ENCODE results near the gene PRG2. TPM values are rescaled to one million over a fixed set of nuclear protein-coding genes. Genes with fewer than 3 reads are reported as not detected.

Gene PRG2
- total and polyA plus RNA-seq, 9 of the 15 experiments (the other 6 are each of a cell fraction or from before 2014, with no cell fraction given), result 1.8 to 78.0 (median 26.6) TPM

GRCh38 chr11:57387289-57388030, 3.0 kb downstream of the PRG2 start:
- no peak overlapping the region for H3K27ac ChIP-seq (ENCODE audit: extremely low read depth, low read depth, low read length)
- BruUV-seq (replicated peaks), result no TSS peak
- no peaks in the 10 kb centered on the region for H4K20me1 ChIP-seq (replicated peaks; ENCODE audit: control insufficient read depth, insufficient read depth, low read length)
- H3K4me2 ChIP-seq (ENCODE audit: insufficient read depth, low read length), result peak overlapping the region; percentile 29; the same call in 1 of the 2 replicates
- H3K4me3 ChIP-seq, result no peak overlapping the region
- peak overlapping the region in 1 of 2 experiments; percentile 38; a peak in 1 of 4 replicates for H3K9ac ChIP-seq (ENCODE audit: insufficient read depth in 1 of 2, low read depth in 2 of 2, low read length in 2 of 2)
- intact Hi-C loops (cut with micrococcal nuclease) (loop anchor here (2.0 kb wide), 1 partner anchor 37 kb away; no protein-coding TSS in a partner anchor), in situ Hi-C loops (cut with MboI) (no loop called here)
- DNase-seq (ENCODE audit: extremely low read depth in 1 of 4, low spot score in 3 of 4) (peak in 3 of 4 experiments; percentile 34 to 40 (median 39)), ATAC-seq (peak; percentile 64), FAIRE-seq (no peak)
- no peaks in the 10 kb centered on the region for H3K27me3 ChIP-seq (ENCODE audit: control insufficient read depth in 2 of 2, insufficient read depth in 2 of 2, low read length in 2 of 2)
- H3K36me3 ChIP-seq (ENCODE audit: control insufficient read depth, insufficient read depth, low read length), result no peaks in the 10 kb centered on the region
- no peaks in the 10 kb centered on the region for H3K9me3 ChIP-seq (replicated peaks; ENCODE audit: control insufficient read depth, insufficient read depth, low read depth, low read length)
- peaks cover 37 to 65% of the 10 kb centered on the region in 2 experiments for H3K4me1 ChIP-seq (replicated peaks in 1 of 2; ENCODE audit: control insufficient read depth in 2 of 2, insufficient read depth in 2 of 2, low read length in 2 of 2)
- no peak overlapping the region for H2AFZ ChIP-seq (ENCODE audit: low read depth, low read length)
- ChIA-PET CTCF (ENCODE audit: low intra/inter-chr PET ratio) (no interaction called here), POLR2A (interaction anchor here (1.0 to 1.6 kb wide), 2 partner anchors 12 to 15 kb away, joined by 3 to 5 read pairs; no protein-coding TSS in a partner anchor)
- no peaks in the 10 kb centered on the region for H3K9me1 ChIP-seq (ENCODE audit: control insufficient read depth, insufficient read depth, low read length)
- 46% methylated on average over 11 of the region's 16 CpGs for WGBS (ENCODE audit: insufficient coverage, low coverage, missing lambda C conversion rate)
- no peaks in the 10 kb centered on the region for H3K79me2 ChIP-seq (ENCODE audit: control insufficient read depth, insufficient read depth, low read length)
- TF ChIP-seq, protein P1, sequence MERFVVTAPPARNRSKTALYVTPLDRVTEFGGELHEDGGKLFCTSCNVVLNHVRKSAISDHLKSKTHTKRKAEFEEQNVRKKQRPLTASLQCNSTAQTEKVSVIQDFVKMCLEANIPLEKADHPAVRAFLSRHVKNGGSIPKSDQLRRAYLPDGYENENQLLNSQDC (CRISPR knock-in tag; IDR thresholded peaks at IDR 0.05), result no peak
- TF ChIP-seq PKNOX1 (IDR thresholded peaks at IDR 0.05) (no peak), ZNF263 (CRISPR knock-in tag; IDR thresholded peaks at IDR 0.05; ENCODE audit: borderline replicate concordance) (no peak), ZNF239 (CRISPR knock-in tag; IDR thresholded peaks at IDR 0.05) (no peak), TCF7 (IDR thresholded peaks at IDR 0.05; ENCODE audit: borderline replicate concordance) (no peak), ZBTB8A (IDR thresholded peaks at IDR 0.05; ENCODE audit: partially characterized antibody) (no peak), SMAD3 (CRISPR knock-in tag; conservative IDR thresholded peaks at IDR 0.05) (no peak), STAT5B (CRISPR knock-in tag; IDR thresholded peaks at IDR 0.05) (no peak)
- TF ChIP-seq, protein P2, sequence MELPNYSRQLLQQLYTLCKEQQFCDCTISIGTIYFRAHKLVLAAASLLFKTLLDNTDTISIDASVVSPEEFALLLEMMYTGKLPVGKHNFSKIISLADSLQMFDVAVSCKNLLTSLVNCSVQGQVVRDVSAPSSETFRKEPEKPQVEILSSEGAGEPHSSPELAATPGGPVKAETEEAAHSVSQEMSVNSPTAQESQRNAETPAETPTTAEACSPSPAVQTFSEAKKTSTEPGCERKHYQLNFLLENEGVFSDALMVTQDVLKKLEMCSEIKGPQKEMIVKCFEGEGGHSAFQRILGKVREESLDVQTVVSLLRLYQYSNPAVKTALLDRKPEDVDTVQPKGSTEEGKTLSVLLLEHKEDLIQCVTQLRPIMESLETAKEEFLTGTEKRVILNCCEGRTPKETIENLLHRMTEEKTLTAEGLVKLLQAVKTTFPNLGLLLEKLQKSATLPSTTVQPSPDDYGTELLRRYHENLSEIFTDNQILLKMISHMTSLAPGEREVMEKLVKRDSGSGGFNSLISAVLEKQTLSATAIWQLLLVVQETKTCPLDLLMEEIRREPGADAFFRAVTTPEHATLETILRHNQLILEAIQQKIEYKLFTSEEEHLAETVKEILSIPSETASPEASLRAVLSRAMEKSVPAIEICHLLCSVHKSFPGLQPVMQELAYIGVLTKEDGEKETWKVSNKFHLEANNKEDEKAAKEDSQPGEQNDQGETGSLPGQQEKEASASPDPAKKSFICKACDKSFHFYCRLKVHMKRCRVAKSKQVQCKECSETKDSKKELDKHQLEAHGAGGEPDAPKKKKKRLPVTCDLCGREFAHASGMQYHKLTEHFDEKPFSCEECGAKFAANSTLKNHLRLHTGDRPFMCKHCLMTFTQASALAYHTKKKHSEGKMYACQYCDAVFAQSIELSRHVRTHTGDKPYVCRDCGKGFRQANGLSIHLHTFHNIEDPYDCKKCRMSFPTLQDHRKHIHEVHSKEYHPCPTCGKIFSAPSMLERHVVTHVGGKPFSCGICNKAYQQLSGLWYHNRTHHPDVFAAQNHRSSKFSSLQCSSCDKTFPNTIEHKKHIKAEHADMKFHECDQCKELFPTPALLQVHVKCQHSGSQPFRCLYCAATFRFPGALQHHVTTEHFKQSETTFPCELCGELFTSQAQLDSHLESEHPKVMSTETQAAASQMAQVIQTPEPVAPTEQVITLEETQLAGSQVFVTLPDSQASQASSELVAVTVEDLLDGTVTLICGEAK (IDR thresholded peaks at IDR 0.05), result no peak
- TF ChIP-seq, protein P2 (CRISPR knock-in tag; IDR thresholded peaks at IDR 0.05), result no peak

Data from K562 (cell line).